ENCODE results near the gene ITLN2. TPM values are rescaled to one million over a fixed set of nuclear protein-coding genes. Genes with fewer than 3 reads are reported as not detected.

Gene ITLN2
- total RNA-seq, 1 experiment from 2014 or later, result 0.20 TPM

DNA sequence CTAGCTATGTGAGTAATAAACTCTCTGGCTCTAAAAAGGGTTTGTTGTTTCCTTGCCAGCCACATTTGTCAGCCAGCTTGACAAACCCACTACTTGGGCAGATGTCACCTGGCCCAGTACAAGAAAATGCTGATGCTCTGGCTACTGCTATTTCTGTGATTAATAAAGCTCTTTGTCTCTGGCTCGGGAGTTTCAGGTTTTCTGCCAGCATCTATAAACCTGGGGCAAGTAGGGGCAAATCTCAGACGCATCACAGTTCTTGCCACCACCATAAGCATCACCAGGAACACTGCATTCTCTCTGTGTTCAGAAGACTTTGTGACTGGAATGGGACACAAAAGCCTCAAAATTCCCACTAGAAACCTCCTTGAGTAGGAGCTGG, 2.5 kb downstream of the ITLN2 start:
- Histone ChIP-seq H3K4me2 (ENCODE audit: low read length) (no peak overlapping the region), H3K4me3 (replicated peaks in 1 of 2; ENCODE audit: low read depth in 1 of 2, low read length in 2 of 2) (no peak overlapping the region), H3K27ac (ENCODE audit: low read depth, low read length) (no peak overlapping the region), H3K27me3 (ENCODE audit: insufficient read depth, low read length) (no peaks in the 10 kb centered on the region), H3K79me2 (ENCODE audit: insufficient read depth, low read length) (no peaks in the 10 kb centered on the region), H2AFZ (ENCODE audit: low read depth, low read length, poor library complexity, severe bottlenecking) (no peak overlapping the region), H3K9ac (ENCODE audit: low read length) (no peak overlapping the region), H3K9me2 (ENCODE audit: insufficient read depth) (no peaks in the 10 kb centered on the region), H3K36me3 (ENCODE audit: control insufficient read depth in 1 of 2, insufficient read depth in 2 of 2, low read length in 2 of 2) (no peaks in the 10 kb centered on the region), H3K4me1 (ENCODE audit: control insufficient read depth in 1 of 2, insufficient read depth in 2 of 2, low read length in 2 of 2) (peaks cover 0 to 8% of the 10 kb centered on the region in 2 experiments; a peak in 2 of 4 replicates), H4K20me1 (ENCODE audit: insufficient read depth) (no peaks in the 10 kb centered on the region), H3K9me3 (ENCODE audit: control insufficient read depth in 1 of 2, insufficient read depth in 1 of 2, low read depth in 1 of 2, low read length in 2 of 2) (no peaks in the 10 kb centered on the region)
- ATAC-seq, result no peak
- ChIA-PET RAD21 (ENCODE audit: low non-redundant PET in 1 of 2, low total read pairs in 2 of 2, uncharacterized antibody in 2 of 2, unreplicated experiment in 2 of 2) (interaction anchor here (0.7 to 1.3 kb wide), 4 partner anchors 115 to 271 kb away, joined by 3 read pairs; no protein-coding TSS in a partner anchor), CTCF (interaction anchor here (0.7 to 4.7 kb wide), 16 partner anchors 11 to 277 kb away, joined by 3 to 46 read pairs (median 5); no protein-coding TSS in a partner anchor), POLR2A (no interaction called here)
- DNase-seq (ENCODE audit: low read depth, low spot score), result no peak
- BruUV-seq (replicated peaks), result no TSS peak
- intact Hi-C loops (cut with micrococcal nuclease), result loop anchor here (5.0 kb wide), 2 partner anchors 175 to 525 kb away; no protein-coding TSS in a partner anchor
- TF ChIP-seq SP1 (IDR thresholded peaks at IDR 0.05; ENCODE audit: low read depth), result no peak
- TF ChIP-seq EZH2 (IDR thresholded peaks at IDR 0.05), result no peak
- no peak for TF ChIP-seq ELF1 (IDR thresholded peaks at IDR 0.05; ENCODE audit: borderline replicate concordance, low read depth)
- no peak for TF ChIP-seq POLR2A (IDR thresholded peaks at IDR 0.05; ENCODE audit: borderline replicate concordance, extremely low read depth, insufficient read depth, insufficient read length)
- TF ChIP-seq, protein P1, sequence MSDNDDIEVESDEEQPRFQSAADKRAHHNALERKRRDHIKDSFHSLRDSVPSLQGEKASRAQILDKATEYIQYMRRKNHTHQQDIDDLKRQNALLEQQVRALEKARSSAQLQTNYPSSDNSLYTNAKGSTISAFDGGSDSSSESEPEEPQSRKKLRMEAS (IDR thresholded peaks at IDR 0.05), result no peak
- TF ChIP-seq CBX3 (IDR thresholded peaks at IDR 0.05; ENCODE audit: low read depth), result no peak
- TF ChIP-seq CEBPB (IDR thresholded peaks at IDR 0.05; ENCODE audit: low read depth), result no peak
- TF ChIP-seq RAD21 (IDR thresholded peaks at IDR 0.05; ENCODE audit: low read depth), result no peak
- TF ChIP-seq ZBTB33 (IDR thresholded peaks at IDR 0.05; ENCODE audit: extremely low read depth, insufficient replicate concordance, low read length), result no peak
- TF ChIP-seq ZNF274 (IDR thresholded peaks at IDR 0.05; ENCODE audit: low read depth, low read length), result no peak
- TF ChIP-seq POLR2AphosphoS5 (IDR thresholded peaks at IDR 0.05; ENCODE audit: low read depth, low read length), result no peak
- TF ChIP-seq, protein P2, sequence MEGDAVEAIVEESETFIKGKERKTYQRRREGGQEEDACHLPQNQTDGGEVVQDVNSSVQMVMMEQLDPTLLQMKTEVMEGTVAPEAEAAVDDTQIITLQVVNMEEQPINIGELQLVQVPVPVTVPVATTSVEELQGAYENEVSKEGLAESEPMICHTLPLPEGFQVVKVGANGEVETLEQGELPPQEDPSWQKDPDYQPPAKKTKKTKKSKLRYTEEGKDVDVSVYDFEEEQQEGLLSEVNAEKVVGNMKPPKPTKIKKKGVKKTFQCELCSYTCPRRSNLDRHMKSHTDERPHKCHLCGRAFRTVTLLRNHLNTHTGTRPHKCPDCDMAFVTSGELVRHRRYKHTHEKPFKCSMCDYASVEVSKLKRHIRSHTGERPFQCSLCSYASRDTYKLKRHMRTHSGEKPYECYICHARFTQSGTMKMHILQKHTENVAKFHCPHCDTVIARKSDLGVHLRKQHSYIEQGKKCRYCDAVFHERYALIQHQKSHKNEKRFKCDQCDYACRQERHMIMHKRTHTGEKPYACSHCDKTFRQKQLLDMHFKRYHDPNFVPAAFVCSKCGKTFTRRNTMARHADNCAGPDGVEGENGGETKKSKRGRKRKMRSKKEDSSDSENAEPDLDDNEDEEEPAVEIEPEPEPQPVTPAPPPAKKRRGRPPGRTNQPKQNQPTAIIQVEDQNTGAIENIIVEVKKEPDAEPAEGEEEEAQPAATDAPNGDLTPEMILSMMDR (IDR thresholded peaks at IDR 0.05 in 2 of 3, conservative IDR thresholded peaks at IDR 0.05 in 1 of 3; ENCODE audit: borderline replicate concordance in 1 of 3, insufficient read depth in 1 of 3, low read depth in 2 of 3, low read length in 2 of 3), result no peak
- TF ChIP-seq FOSL1 (IDR thresholded peaks at IDR 0.05; ENCODE audit: low read depth), result no peak
- no peak for TF ChIP-seq ZFX (IDR thresholded peaks at IDR 0.05)

All from HCT116 (cell line).